Stimulated activated CD8-positive, alpha-beta memory T cell treated with anti-CD3 and anti-CD28 coated beads, Interleukin-12 subunit alpha, Interleukin-12 subunit beta, amount 100 ng/mL, for 24 hours (primary cell): Measurements from ENCODE around the gene RCAN1.
"Not testable (repeated sequence)": the region's sequence is repeated elsewhere in the genome, so short reads cannot be mapped to it uniquely, and the experiment has no call there.

Experiments
- DNase-seq: peaks from one replicate; pipeline ENCODE4 v3.0.0-alpha.2; 2020; ENCODE audit errors: extremely low read depth

Gene RCAN1

GRCh38 chr21:34569381-34569979 is 45.4 kb downstream of the RCAN1 start:
- DNase-seq, result no peak

GRCh38 chr21:34568801-34569200 is 46.1 kb downstream of the RCAN1 start:
- DNase-seq, result not testable (repeated sequence)

GRCh38 chr21:34567604-34568155 is 47.2 kb downstream of the RCAN1 start:
- no peak for DNase-seq

GRCh38 chr21:34565238-34565637 is 49.7 kb downstream of the RCAN1 start:
- DNase-seq, result no peak

GRCh38 chr21:34563370-34563769 is 51.5 kb downstream of the RCAN1 start:
- not testable (repeated sequence) for DNase-seq

- no peak for DNase-seq
Observed at GRCh38 chr21:34561806-34562205, 53.1 kb downstream of the RCAN1 start.

GRCh38 chr21:34560609-34561008 is 54.3 kb downstream of the RCAN1 start:
- DNase-seq, result no peak

GRCh38 chr21:34560021-34560420 is 54.9 kb downstream of the RCAN1 start:
- DNase-seq, result no peak

- DNase-seq, result no peak
Observed at GRCh38 chr21:34559089-34559631, 55.8 kb downstream of the RCAN1 start.

- no peak for DNase-seq
Observed at GRCh38 chr21:34558166-34558565, 56.7 kb downstream of the RCAN1 start.

- no peak for DNase-seq
Observed at GRCh38 chr21:34557261-34557660, 57.7 kb downstream of the RCAN1 start.

GRCh38 chr21:34554670-34555069 is 60.2 kb downstream of the RCAN1 start:
- DNase-seq, result not testable (repeated sequence)

GRCh38 chr21:34554227-34554626 is 60.7 kb downstream of the RCAN1 start:
- no peak for DNase-seq

GRCh38 chr21:34553151-34553952 is 61.6 kb downstream of the RCAN1 start:
- no peak for DNase-seq

- DNase-seq, result no peak
Observed at GRCh38 chr21:34552360-34553098, 62.4 kb downstream of the RCAN1 start.

- no peak for DNase-seq
Observed at GRCh38 chr21:34550182-34550799, 64.6 kb downstream of the RCAN1 start.

GRCh38 chr21:34548781-34549376 is 66.0 kb downstream of the RCAN1 start:
- DNase-seq, result no peak

GRCh38 chr21:34546542-34546941 is 68.4 kb downstream of the RCAN1 start:
- no peak for DNase-seq

GRCh38 chr21:34545079-34545884 is 69.6 kb downstream of the RCAN1 start:
- no peak for DNase-seq

GRCh38 chr21:34544032-34544496 is 70.8 kb downstream of the RCAN1 start:
- DNase-seq, result no peak
